ENCODE results near the gene GAP43.

The GAP43 gene

GRCh38 chr3:115766587-115767482, 143.5 kb downstream of the GAP43 start:
- DNase-seq (ENCODE audit: low spot score), result no peak

GRCh38 chr3:115768661-115769060, 145.4 kb downstream of the GAP43 start:
- DNase-seq (ENCODE audit: low spot score), result no peak
